Fibroblast of the aortic adventitia (primary cell): ENCODE results near the gene PRKAR1B. TPM values are rescaled to one million over a fixed set of nuclear protein-coding genes. Genes with fewer than 3 reads are reported as not detected.

Experiments used
- DNase-seq: peaks from one replicate; pipeline ENCODE4 v3.0.0-alpha.2; 2010; ENCODE audit warnings: low read depth
- H3K4me3 ChIP-seq: 2 replicates; pipeline ENCODE4 v1.5.1; 2011; ENCODE audit warnings: low read depth, mild to moderate bottlenecking, control low read depth, low read length, moderate library complexity
- CTCF ChIP-seq: IDR thresholded peaks from 2 replicates; pipeline ENCODE4 v1.5.1; 2011; ENCODE audit warnings: mild to moderate bottlenecking, low read length, control low read depth, inconsistent platforms; ENCODE audit not compliant: insufficient read depth
- total RNA-seq: library from RNA; depleted of rRNA; stranded (reverse); fragments of >200 nt; gene quantifications from 2 replicates; pipeline ENCODE4 v1.2.3, GENCODE V29; 2012; ENCODE audit warnings: low replicate concordance

Gene PRKAR1B
- total RNA-seq, 1 donor, result 7.0 TPM

DNA sequence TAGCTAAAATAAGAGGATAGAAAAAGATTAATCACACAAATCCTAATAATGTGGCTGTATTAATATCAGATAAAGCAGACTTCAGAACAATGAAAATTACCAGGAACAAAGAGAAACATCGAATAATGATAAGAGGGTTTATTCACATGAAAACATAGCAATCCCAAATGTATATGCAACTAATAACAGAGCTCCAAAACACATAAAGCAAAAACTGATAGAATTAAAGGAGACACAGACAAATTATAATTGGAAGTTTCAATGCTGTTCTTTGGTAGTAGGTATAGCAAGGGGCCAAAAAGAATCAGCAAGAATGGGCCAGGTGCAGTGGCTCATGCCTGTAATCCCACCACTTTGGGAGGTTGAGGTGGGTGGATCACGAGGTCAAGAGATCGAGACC is 24.0 kb downstream of the PRKAR1B start:
- DNase-seq, result no peak
- TF ChIP-seq CTCF, result no peak
- no peak overlapping the region for H3K4me3 ChIP-seq

GRCh38 chr7:701086-701671 is 25.9 kb downstream of the PRKAR1B start:
- TF ChIP-seq CTCF, result no peak
- H3K4me3 ChIP-seq, result no peak overlapping the region
- DNase-seq, result no peak

GRCh38 chr7:699476-700170 is 27.5 kb downstream of the PRKAR1B start:
- no peak for TF ChIP-seq CTCF
- no peak overlapping the region for H3K4me3 ChIP-seq
- no peak for DNase-seq

GRCh38 chr7:698515-699475 is 28.3 kb downstream of the PRKAR1B start:
- no peak overlapping the region for H3K4me3 ChIP-seq
- DNase-seq, result no peak
- no peak for TF ChIP-seq CTCF

DNA sequence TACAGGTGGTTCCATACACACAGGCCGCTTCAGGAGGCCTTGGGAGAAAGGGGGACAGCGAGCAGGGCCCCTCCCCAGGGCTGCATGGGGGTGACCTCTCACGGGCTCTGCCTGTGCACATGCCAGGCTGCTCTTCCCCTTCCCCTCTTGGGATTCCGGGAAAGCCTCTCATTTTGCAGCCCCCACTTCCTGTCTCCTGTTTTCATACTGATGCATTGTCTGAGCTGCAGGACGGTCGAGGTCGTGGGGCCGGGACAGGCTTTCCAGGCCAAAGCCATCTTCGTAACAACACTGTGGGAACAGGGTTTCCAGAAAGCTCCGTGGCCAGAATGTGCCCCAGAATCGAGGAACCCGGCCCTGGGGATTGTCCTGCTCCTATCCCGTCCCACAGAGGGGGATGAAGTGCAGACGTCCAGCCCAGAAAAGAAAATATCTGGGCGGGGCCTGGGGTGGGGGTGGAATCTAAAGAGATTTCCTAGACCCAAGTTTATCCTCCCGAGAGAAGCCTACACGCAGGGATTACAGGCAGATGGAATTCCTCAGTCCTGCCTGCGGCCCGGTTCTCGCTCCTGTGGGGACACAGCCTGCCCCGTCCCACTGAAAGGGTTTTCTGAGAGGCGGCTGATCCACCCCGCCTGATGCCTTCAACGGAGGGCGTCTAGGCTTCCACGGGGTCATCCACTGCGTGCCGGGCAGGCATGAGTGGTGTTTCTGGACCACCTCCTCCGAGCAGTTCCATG is 30.1 kb downstream of the PRKAR1B start:
- DNase-seq, result no peak
- no peak for TF ChIP-seq CTCF
- no peak overlapping the region for H3K4me3 ChIP-seq

GRCh38 chr7:696426-696811 is 30.7 kb downstream of the PRKAR1B start:
- H3K4me3 ChIP-seq, result no peak overlapping the region
- TF ChIP-seq CTCF, result no peak
- no peak for DNase-seq
